Activated CD4-positive, alpha-beta T cell treated with anti-CD3 and anti-CD28 coated beads for 4 hours (primary cell): ENCODE data around the gene MBTPS1.

ENCODE experiments used
- DNase-seq, 2 donors: peaks; one replicate each; pipeline ENCODE4 v3.0.0-alpha.2; 2020

The MBTPS1 gene

GRCh38 chr16:84095466-84095865, 21.3 kb downstream of the MBTPS1 start:
- no peak for DNase-seq

- DNase-seq: no peak
These were observed 22.9 kb downstream of the MBTPS1 start for GRCh38 chr16:84093879-84094270.

- DNase-seq: no peak
These were observed 23.4 kb downstream of the MBTPS1 start for GRCh38 chr16:84093120-84093878.

- no peak for DNase-seq
These were observed 25.3 kb downstream of the MBTPS1 start for GRCh38 chr16:84091460-84091859.

GRCh38 chr16:84090211-84090610, 26.5 kb downstream of the MBTPS1 start:
- DNase-seq: no peak

- DNase-seq: peak; percentile 26 to 29
These were observed 27.9 kb downstream of the MBTPS1 start for GRCh38 chr16:84088695-84089395.

GRCh38 chr16:84087466-84088151, 29.1 kb downstream of the MBTPS1 start:
- DNase-seq: no peak

GRCh38 chr16:84087001-84087400, 29.7 kb downstream of the MBTPS1 start:
- no peak for DNase-seq

- no peak for DNase-seq
These were observed 30.4 kb downstream of the MBTPS1 start for GRCh38 chr16:84086341-84086740.

- no peak for DNase-seq
These were observed 31.0 kb downstream of the MBTPS1 start for GRCh38 chr16:84085773-84086172.

GRCh38 chr16:84085271-84085667, 31.5 kb downstream of the MBTPS1 start:
- no peak for DNase-seq

GRCh38 chr16:84084570-84085270, 32.0 kb downstream of the MBTPS1 start:
- DNase-seq: peak; percentile 64 to 70

- DNase-seq: no peak
These were observed 33.7 kb downstream of the MBTPS1 start for GRCh38 chr16:84082835-84083569.

- DNase-seq: no peak
These were observed 34.6 kb downstream of the MBTPS1 start for GRCh38 chr16:84082110-84082509.

GRCh38 chr16:84081446-84081989, 35.2 kb downstream of the MBTPS1 start:
- DNase-seq: no peak

- DNase-seq: no peak
These were observed 35.9 kb downstream of the MBTPS1 start for GRCh38 chr16:84080813-84081212.

GRCh38 chr16:84080378-84080777, 36.4 kb downstream of the MBTPS1 start:
- no peak for DNase-seq

GRCh38 chr16:84079664-84080063, 37.1 kb downstream of the MBTPS1 start:
- DNase-seq: no peak

GRCh38 chr16:84075376-84075775, 41.4 kb downstream of the MBTPS1 start:
- no peak for DNase-seq

- DNase-seq: no peak
These were observed 42.0 kb downstream of the MBTPS1 start for GRCh38 chr16:84074721-84075120.

GRCh38 chr16:84072014-84072413, 44.7 kb downstream of the MBTPS1 start:
- no peak for DNase-seq

- no peak for DNase-seq
These were observed 45.6 kb downstream of the MBTPS1 start for GRCh38 chr16:84071121-84071520.
